Testis (tissue), 3 donors: Measurements from ENCODE around the gene THAP10. TPM values are rescaled to one million over a fixed set of nuclear protein-coding genes. Genes with fewer than 3 reads are reported as not detected.
"Not testable (repeated sequence)": the region's sequence is repeated elsewhere in the genome, so short reads cannot be mapped to it uniquely, and the experiment has no call there.

ENCODE experiments used
- DNase-seq: peaks from one replicate; pipeline ENCODE4 v3.0.0-alpha.2; 2019
- H3K27ac ChIP-seq, 2 donors: fragments of 200-600 bp; sonication (generic); one replicate each; pipeline ENCODE4 v1.5.1; 2019
- H3K27me3 ChIP-seq: fragments of 200-600 bp; sonication (generic); one replicate; pipeline ENCODE4 v1.5.1; 2019
- H3K36me3 ChIP-seq: fragments of 200-600 bp; sonication (generic); one replicate; pipeline ENCODE4 v1.5.1; 2017; ENCODE audit warnings: low read depth; ENCODE audit errors: missing control alignments
- H3K4me1 ChIP-seq: fragments of 200-600 bp; sonication (generic); one replicate; pipeline ENCODE4 v1.5.1; 2019
- H3K4me3 ChIP-seq, 2 donors: fragments of 200-600 bp; sonication (generic); one replicate each; pipeline ENCODE4 v1.5.1; 2017 to 2019
- H3K9me3 ChIP-seq: fragments of 200-600 bp; sonication (generic); one replicate; pipeline ENCODE4 v1.5.1; 2017
- CTCF ChIP-seq, 3 experiments: fragments of 450-650 bp in 2 of 3; fragments of 200-600 bp in 1 of 3; sonication (generic) in 1 of 3; IDR thresholded peaks; one replicate each; pipeline ENCODE4 v1.5.1; 2016 to 2019; ENCODE audit warnings: antibody characterized with exemption in 3 of 3, mild to moderate bottlenecking in 2 of 3, moderate library complexity in 1 of 3
- POLR2A ChIP-seq: fragments of 450-650 bp; IDR thresholded peaks from one replicate; pipeline ENCODE4 v1.6.1; 2017; ENCODE audit warnings: antibody characterized with exemption, mild to moderate bottlenecking, moderate library complexity
- WGBS, 2 donors: methylation state at CpG; one replicate each; pipeline ENCODE4 v1.1.5; 2018; 5-methylcytosine and 5-hydroxymethylcytosine counted together
- intact Hi-C: fragments of 100-400 bp; cut with DNase I; formaldehyde crosslinking; loops from one replicate; pipeline ENCODE4 v1.15.1; 2023; ENCODE audit warnings: low total_unique reads
- polyA plus RNA-seq: library from polyadenylated mRNA; stranded (reverse); fragments of 350-450 nt; fragmentation: Illumina TruSeq; extraction: RNeasy Lipid Tissue Mini Kit (QIAGEN cat#74804); gene quantifications from one replicate; pipeline ENCODE4 v1.2.3, GENCODE V29; 2014; ENCODE audit warnings: low read depth, low replicate concordance; ENCODE audit not compliant: insufficient read depth
- total RNA-seq, 2 donors: library from RNA; depleted of rRNA; stranded (reverse); fragments of >200 nt; gene quantifications; one replicate each; pipeline ENCODE4 v1.2.3, GENCODE V29; 2016

The THAP10 gene
- total and polyA plus RNA-seq, 3 donors from 2014 or later, result 4.5 to 6.5 (median 6.1) TPM

GRCh38 chr15:70932397-70932796 is 40.2 kb upstream of the THAP10 start:
- no peaks in the 10 kb centered on the region for H3K9me3 ChIP-seq
- WGBS, 2 donors, result 81 to 85% methylated on average over 2 of the region's 2 CpGs
- H3K27me3 ChIP-seq, result no peaks in the 10 kb centered on the region
- H3K27ac ChIP-seq, result no peak overlapping the region
- H3K4me1 ChIP-seq, result no peaks in the 10 kb centered on the region
- DNase-seq, result no peak
- no peak for TF ChIP-seq POLR2A
- no peak for TF ChIP-seq CTCF (IDR thresholded peaks at IDR 0.05)
- no peak overlapping the region for H3K4me3 ChIP-seq
- intact Hi-C loops, result no loop called here
- no peaks in the 10 kb centered on the region for H3K36me3 ChIP-seq

GRCh38 chr15:70931821-70932220 is 39.6 kb upstream of the THAP10 start:
- no peak overlapping the region for H3K27ac ChIP-seq
- no peaks in the 10 kb centered on the region for H3K9me3 ChIP-seq
- H3K27me3 ChIP-seq, result no peaks in the 10 kb centered on the region
- no peak for DNase-seq
- TF ChIP-seq CTCF (IDR thresholded peaks at IDR 0.05) (no peak), POLR2A (no peak)
- H3K4me1 ChIP-seq, result no peaks in the 10 kb centered on the region
- no peaks in the 10 kb centered on the region for H3K36me3 ChIP-seq
- intact Hi-C loops, result no loop called here
- no peak overlapping the region for H3K4me3 ChIP-seq

GRCh38 chr15:70926914-70927313 is 34.7 kb upstream of the THAP10 start:
- H3K4me3 ChIP-seq, intact Hi-C loops, DNase-seq, H3K4me1 ChIP-seq, H3K9me3 ChIP-seq, H3K27ac ChIP-seq, H3K36me3 ChIP-seq, H3K27me3 ChIP-seq: not testable (repeated sequence)
- 90 to 94% methylated on average over 1 of the region's 1 CpG for WGBS, 2 donors

GRCh38 chr15:70923311-70924080 is 31.3 kb upstream of the THAP10 start:
- intact Hi-C loops, result no loop called here
- Histone ChIP-seq H3K36me3 (no peaks in the 10 kb centered on the region), H3K27ac (no peak overlapping the region), H3K9me3 (no peaks in the 10 kb centered on the region), H3K4me1 (no peaks in the 10 kb centered on the region), H3K4me3 (no peak overlapping the region), H3K27me3 (no peaks in the 10 kb centered on the region)
- TF ChIP-seq CTCF (IDR thresholded peaks at IDR 0.05) (no peak), POLR2A (no peak)
- no peak for DNase-seq
- WGBS, 2 donors, result 87 to 90% methylated on average over 2 of the region's 2 CpGs

- TF ChIP-seq POLR2A, result no peak
- no peak for TF ChIP-seq CTCF (IDR thresholded peaks at IDR 0.05)
- WGBS, 2 donors, result 96 to 98% methylated on average over 2 of the region's 2 CpGs
- H3K9me3 ChIP-seq, result no peaks in the 10 kb centered on the region
- H3K4me3 ChIP-seq, result no peak overlapping the region
- H3K27me3 ChIP-seq, result no peaks in the 10 kb centered on the region
- H3K4me1 ChIP-seq, result no peaks in the 10 kb centered on the region
- H3K36me3 ChIP-seq, result no peaks in the 10 kb centered on the region
- H3K27ac ChIP-seq, result no peak overlapping the region
- no peak for DNase-seq
- intact Hi-C loops, result no loop called here
Measured at GRCh38 chr15:70922119-70922518, 29.9 kb upstream of the THAP10 start.
